Measurements from ENCODE around the gene TOR4A.

GRCh38 chr9:137318602-137319001 lies 41.1 kb downstream of the TOR4A start:
- no peak for TF ChIP-seq CTCF (IDR thresholded peaks at IDR 0.05)
- no peak for TF ChIP-seq EZH2 (IDR thresholded peaks at IDR 0.05; ENCODE audit: borderline replicate concordance, insufficient read depth, low read depth, low read length, poor library complexity, severe bottlenecking)

All from B cell (primary cell).